ENCODE results near the gene ATP1A4.

Gene ATP1A4

DNA sequence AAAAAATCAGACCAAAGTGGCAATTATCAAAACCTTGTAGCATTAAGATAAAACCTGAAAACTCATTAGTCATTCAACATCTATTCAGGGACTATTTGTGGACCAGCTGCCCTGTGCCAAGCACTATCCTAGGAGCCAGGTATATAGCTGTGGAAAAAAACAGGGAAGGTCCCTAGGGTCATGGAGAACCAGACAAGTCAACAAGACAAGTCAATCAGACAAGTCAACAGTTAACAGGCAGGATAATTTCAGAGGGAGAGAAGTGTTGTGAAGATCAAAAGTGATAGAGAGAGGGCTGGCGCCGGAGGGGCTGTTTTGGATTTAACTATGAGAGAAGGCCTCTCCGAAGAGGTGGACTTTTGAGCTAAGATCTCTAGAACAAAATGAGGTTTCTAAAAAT is 3.3 kb upstream of the ATP1A4 start:
- no peak for DNase-seq

DNA sequence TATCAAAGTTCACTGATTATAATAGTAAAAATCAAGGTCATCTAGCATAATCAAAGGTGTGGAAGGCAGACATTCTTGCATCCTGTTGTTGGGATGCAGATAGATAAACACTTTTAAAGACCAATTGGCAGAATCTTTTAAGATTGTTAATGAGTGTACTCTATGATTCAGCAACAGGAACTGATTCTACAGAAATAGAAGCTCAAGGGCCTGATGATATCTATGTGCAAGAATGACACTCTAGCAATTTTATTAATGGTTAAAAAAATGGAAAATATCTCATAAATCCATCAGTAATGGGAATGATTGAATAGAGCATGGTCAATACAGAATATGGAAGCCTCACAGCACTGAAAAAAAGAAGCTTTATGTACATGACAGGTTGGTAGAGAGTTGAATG is 2.2 kb upstream of the ATP1A4 start:
- no peak for DNase-seq

DNA sequence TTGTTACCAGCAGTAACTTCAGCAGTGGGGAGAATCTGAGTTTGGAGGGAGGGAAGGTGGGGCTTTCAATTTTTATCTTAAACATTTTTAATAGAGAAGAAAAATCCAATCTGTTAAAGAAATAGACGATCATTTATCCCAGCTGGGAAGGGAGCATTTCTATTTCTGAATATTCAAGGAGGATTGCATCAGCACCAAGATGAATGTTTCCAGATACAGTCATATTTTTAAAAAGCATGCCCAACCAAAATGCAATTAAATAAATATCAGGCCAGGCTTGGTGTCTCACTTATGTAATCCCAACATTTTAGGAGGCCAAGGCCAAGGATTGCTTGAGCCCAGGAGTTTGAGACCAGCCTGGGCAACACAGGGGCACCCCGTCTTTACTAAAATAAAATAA is 1.7 kb upstream of the ATP1A4 start:
- DNase-seq, result no peak

DNA sequence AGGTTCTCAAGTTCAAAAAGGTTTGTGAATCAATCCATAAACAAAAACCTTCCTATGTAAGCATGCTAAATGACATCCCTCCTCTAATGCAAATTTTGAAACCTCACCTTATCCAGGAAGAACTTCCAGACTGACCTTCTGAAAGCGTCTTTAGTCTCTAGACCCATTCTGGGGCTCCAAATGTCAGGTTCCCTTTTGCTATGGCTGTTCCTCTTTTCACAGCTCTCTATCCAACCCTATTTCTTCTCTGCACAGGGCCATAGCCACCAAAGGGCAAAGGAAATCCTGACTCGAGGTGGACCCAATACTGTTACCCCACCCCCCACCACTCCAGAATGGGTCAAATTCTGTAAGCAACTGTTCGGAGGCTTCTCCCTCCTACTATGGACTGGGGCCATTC is 3.4 kb downstream of the ATP1A4 start:
- no peak for DNase-seq

DNA sequence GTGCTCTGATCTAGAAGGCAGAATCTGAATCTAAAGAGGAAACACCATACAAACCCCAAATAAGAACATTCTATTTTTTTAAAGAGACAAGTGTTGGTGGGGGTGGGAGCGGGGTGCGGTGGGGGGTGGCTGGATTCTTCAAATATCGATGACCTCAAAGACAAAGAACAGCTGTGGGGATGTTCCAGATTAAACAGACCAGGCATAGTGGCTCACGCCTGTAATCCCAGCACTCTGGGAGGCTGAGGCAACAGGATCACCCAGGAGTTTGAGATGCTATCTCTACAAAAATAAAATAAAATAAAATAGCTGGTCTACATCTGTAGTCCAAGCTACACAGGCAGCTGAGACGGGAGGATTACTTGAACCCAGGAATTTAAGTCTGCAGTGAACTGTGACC is 5.0 kb downstream of the ATP1A4 start:
- DNase-seq, result no peak

DNA sequence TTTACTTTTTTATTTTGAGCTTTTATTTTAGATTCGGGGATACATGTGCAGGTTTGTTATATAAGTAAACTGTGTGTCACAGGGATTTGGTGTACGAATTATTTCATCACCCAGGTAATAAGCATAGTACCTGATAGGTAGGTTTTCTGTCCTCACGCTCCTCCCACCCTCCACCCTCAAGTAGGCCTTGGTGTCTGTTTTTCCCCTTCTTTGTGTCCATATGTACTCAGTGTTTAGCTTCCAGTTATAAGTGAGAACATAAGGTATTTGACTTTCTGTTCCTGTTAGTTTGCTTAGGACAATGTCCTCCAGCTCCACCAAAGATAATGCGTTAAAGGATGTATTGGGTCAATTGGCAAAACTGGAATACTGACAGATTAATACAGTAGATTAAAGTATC is 5.8 kb downstream of the ATP1A4 start:
- DNase-seq, result no peak

DNA sequence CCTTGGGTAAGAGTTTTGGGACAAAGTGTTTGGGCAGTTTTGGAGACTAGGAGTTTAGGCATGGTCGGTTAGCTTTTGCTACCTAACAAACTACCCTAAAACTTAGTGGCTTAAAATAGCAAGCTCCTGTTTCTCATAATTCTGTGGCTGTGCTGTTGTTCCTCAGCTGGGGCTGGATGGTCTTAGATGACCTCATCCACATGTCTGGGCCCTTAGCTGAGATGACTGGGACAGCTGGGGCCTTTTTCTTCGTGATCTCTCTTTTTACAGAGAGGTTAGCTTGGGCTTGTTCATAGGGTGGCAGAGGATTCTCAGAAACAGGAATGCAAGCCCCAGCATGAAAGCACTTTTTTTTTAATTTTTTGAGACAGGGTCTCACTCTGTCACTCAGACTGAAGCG is 6.6 kb downstream of the ATP1A4 start:
- DNase-seq, result no peak

DNA sequence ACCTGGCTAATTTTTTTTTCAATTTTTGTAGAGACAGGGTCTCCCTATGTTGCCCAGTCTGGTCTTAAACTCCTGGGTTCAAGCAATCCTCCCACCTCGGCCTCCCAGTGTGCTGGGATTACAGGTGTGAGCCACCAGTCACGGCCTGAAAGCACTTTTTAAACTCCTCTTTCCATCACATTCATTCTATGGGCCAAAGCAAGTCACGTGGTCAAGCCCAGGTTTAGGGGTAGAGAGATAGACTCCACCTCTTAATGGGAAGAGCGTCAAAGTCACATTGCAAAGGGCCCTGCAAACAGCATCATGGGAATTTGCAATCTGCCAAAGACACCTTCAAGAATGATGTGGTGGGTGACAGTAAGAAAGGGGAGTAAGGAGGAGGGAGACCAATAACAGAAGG is 7.1 kb downstream of the ATP1A4 start:
- DNase-seq, result no peak

DNA sequence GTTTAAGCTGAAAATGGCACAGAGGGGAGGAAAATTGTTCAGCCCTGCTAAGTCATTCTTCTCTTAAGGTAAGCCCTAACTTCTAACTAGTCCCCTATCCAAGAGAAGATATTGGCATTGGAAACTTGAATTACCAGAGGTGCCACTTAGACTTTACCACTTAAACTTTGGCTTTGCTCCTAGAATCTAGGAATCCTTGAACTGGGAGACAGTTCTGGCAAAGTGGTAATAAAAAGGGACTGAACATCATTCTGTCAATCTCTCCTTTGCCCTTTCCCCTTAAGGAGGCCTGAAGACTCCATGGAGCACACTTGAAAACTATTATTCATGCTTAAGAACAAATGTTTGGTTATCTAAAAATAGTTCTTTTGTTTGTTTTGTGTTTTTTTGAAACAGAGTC is 8.4 kb downstream of the ATP1A4 start:
- DNase-seq, result no peak

DNA sequence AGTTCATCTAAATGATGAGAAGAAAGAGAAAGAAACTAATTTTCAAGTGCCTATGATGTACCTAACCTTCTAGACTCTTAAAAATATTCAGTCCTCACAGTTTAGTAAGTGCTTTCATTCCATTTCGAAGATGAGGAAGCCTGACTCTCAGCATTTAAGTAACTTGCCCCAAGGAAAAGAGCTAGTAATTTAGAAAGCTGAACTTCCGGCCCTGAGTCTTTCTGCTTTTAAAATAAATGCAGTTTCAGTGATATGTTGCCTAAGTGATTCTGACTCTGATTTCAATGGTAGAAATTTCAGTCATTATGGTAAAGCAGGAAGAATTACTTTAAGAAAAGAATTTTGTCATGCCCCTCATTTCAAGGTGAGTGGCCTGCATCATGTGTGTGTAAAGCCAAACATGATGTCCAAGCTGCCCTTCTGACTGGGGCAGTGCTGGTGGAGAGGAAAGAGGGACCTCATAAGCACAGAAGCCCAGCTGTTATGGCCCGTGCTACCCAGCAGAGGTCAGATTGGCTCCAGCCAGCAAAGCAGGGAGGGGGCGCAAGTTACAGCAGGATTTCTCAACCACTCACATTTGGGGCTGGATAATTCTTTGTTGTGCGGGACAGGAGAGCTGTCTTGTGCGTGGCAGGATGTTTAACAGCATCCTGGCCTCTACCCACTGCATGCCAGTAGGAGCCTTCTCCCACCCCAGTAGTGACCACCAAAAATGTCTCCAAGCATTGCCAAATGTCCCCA is 10.7 kb downstream of the ATP1A4 start:
- no peak for DNase-seq

DNA sequence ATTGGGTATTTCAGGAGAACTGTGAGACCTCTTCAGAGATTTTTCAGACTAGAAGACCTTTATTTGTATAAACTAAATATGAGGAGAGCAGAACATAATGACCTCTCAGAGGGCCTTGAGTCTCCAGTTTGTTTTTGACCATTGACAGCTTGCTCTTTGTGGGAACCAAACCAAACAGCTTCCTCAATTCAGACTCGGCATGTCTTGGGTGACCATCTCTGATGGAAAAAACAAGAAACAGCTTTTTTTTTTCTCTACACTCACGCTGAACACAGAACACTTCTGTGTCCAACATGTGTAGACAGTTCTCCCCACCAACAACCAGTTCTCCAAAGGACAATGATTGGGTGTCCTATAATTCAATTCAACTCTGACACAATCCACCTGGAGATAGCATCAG is 11.5 kb downstream of the ATP1A4 start:
- no peak for DNase-seq

DNA sequence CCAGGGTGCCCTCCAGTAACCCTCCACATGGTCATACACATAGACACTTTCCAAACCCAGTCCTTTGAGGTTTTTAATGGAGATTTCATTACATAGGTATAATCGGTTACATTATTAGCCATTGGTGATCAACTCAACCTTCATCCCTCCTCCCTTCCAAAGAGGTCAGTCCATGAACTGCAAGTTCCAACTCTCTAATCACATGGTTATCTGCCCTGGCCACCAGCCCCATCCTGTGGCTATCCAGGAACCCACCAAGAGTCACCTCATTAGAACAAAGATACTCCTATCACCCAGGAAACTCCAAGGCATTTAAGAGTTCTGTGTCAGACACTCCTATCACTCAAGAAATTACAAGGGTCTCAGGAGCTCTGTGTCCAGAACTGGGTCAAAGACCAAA is 12.2 kb downstream of the ATP1A4 start:
- DNase-seq, result no peak

DNA sequence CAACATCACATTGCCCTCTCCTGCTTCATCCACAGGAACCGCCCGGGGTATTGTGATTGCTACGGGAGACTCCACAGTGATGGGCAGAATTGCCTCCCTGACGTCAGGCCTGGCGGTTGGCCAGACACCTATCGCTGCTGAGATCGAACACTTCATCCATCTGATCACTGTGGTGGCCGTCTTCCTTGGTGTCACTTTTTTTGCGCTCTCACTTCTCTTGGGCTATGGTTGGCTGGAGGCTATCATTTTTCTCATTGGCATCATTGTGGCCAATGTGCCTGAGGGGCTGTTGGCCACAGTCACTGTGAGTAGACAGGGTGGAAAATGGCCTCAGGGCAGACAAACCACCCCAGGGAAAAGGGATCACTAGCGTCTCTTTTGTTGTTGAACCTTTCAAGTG is 12.7 kb downstream of the ATP1A4 start:
- DNase-seq, result no peak

DNA sequence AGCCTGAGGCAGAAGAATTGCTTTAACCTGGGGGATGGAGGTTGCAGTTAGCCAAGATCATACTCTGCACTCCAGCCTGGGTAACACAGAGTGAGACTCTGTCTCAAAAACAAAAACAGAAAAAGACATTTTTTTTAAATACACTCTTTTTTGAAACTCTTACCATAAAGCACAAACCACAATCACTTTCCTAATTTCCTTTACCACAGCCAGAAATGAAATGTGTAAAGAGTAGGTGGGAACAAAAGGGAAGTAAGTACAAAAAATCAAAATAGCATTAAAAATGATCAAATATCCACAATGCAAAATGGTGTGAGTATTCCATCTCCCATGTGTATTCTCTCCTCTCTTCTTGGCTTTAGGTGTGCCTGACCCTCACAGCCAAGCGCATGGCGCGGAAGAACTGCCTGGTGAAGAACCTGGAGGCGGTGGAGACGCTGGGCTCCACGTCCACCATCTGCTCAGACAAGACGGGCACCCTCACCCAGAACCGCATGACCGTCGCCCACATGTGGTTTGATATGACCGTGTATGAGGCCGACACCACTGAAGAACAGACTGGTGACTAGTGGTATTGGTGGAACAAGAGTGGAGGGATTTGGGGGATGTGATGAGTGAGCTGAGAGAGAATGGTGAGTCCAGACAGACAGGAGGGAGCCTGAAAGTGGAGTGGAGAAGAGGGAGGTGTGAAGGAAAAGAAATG is 14.9 kb downstream of the ATP1A4 start:
- no peak for DNase-seq

DNA sequence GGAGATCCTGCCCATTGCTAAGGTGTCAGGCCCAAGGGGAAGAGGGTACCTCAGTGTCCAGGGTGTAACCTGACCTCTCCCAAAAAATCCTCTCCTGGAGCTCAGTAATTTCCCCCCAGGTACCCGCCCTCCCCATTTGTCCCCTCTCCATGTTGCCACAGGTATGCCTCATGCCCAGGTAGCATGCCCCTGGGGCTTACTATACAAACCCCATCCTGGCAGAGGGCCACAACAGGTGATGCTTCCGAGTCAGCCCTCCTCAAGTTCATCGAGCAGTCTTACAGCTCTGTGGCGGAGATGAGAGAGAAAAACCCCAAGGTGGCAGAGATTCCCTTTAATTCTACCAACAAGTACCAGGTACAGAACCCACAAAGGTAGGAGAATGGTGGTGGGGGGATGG is 15.7 kb downstream of the ATP1A4 start:
- no peak for DNase-seq

DNA sequence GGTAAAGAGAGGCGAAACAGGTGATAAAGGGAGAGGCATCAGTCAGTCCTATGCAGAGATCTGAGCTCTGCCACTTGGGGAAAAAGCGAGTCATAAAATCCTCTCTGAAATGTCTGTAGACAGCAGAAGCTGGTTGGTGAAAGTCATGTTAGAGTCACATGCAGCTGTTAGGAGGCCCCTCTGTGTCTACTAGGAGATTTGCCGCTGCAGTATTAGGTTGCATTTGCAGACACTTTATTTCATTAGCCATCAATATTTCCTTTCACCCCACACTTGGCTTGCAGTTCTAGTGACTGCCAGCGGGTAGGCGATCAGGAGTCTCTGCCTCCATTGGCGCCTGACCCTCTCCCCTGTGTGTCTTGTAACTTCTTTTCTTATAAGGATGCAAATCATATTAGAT is 16.2 kb downstream of the ATP1A4 start:
- DNase-seq, result no peak

DNA sequence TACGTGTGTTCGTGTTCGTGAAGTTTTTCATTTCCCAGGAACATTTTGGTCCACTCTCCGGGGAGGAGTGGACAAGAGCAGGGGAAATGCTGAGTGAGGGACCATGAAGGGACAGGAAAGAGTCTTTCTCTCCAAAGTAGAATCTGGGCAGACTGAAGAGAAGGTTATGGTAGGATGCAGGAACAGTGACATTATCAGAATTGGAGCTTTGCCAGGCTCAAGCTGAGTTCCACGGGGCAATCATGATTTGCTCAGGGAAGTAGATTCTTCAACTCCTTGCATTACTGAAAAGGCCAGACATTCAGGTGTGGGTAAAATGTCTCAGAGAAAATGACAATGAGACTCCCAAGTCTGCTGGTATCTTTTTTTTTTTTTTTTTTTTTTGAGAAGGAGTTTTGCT is 16.6 kb downstream of the ATP1A4 start:
- DNase-seq, result no peak

DNA sequence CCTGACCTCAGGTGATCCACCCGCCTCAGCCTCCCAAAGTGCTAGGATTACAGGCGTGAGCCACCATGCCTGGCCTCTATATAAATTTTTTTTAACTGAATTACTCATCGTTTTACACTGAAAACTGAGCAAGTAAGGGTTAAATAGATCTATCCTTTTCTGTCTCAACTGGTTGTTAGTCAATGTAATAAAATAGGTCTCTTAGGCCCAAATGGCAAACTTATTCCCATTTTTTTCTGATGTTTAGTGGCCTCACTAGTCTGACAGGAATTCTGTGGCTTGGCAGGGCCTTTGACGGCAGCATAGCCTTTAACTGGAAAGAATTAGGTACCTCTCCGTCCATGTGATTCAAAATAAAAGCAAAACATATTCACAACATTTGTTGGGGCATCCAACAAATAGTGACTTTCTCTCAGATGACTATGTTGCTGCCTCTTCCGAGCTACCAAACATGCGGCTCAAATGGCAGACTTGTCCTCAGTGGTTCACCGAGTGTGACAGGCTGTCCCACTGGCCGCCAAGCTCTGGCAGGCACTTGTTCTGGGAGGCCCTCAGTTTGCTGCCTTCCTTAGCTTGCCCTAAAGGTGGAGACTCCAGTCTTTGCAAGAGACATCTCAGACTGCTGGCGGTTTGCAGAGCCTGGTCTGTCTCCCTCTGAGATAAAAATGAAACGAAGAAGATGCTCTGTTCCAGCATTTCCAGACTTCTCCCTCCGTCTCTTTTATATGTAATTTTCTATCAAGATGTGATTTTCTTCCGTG is 17.4 kb downstream of the ATP1A4 start:
- DNase-seq, result no peak

DNA sequence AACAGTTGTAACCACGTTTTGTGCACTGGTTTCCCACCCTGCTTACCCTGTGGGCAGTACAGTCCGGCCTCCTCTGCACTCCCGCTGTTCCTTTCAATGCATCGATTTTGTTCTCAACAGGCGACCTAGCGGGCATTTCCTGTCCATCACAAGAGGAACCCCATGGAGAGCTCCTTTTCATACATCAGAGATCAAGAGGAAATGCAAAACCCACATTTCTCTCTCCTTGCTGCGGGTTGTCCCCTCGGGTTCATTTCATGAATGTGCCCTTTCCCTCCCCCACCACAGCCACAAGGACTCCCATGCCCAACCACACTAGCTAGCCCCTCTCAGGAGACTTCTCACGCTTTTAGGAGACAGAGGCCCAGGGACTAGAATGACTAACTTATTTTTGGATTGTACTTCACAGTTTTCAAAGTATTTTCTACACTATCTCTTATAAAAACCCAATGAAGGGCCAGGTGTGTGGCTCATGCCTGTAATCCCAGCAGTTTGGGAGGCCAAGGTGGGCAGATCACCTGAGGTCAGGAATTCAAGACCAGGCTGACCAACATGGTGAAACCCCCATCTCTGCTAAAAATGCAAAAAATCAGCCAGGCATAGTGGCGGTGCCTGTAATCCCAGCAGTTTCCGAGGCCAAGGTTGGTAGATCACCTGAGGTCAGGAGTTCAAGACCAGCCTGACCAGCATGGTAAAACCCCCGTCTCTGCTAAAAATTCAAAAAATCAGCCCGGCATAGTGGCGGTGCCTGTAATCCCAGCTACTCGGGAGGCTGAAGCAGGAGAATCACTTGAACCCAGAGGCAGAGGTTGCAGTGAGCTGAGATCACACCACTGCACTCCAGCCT is 18.4 kb downstream of the ATP1A4 start:
- peak; percentile 63 for DNase-seq

DNA sequence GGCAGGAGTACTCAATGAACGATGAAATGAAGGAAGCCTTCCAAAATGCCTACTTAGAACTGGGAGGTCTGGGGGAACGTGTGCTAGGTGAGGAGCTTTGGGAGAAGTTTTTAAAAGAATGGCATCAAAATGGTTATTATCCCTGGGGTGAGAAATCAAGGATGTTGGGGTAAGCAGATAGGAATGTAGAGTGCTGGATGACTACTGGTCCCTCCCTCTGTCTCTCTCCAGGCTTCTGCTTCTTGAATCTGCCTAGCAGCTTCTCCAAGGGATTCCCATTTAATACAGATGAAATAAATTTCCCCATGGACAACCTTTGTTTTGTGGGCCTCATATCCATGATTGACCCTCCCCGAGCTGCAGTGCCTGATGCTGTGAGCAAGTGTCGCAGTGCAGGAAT is 20.0 kb downstream of the ATP1A4 start:
- no peak for DNase-seq

DNA sequence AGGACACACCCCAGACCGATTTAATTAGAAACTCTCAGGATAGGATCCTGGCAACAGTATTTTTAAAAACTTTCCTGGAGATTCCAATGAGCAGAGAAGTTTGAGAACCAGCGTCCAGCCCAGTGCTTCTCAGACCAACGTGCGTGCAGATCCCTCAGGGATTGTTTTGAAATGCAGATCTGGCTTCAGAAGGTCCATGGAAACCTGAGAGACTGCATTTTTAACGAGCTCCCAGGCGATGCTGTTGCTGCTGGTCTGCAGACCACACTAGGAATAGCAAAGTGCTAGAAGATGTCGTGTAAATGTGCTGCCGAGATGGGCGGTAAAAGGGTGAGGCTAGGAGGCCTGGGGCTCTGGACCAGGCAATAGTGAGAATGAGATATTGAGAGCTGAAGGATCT is 20.6 kb downstream of the ATP1A4 start:
- no peak for DNase-seq

DNA sequence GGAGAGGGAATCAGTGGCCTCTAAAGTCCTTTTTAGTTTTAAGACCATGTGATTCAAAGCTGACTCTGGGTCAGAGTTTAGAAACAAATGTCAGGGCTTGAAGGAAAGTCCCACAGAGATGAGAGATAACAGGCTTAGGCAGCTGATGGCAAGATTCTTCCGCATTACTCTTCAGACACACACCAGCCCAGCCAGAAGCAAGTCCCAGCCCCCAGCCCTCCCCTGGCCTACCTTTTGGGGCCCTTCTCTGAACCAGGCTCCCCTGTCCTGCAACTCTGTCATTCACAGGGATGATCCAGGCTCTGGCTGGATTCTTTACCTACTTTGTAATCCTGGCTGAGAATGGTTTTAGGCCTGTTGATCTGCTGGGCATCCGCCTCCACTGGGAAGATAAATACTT is 25.8 kb downstream of the ATP1A4 start:
- DNase-seq, result no peak

DNA sequence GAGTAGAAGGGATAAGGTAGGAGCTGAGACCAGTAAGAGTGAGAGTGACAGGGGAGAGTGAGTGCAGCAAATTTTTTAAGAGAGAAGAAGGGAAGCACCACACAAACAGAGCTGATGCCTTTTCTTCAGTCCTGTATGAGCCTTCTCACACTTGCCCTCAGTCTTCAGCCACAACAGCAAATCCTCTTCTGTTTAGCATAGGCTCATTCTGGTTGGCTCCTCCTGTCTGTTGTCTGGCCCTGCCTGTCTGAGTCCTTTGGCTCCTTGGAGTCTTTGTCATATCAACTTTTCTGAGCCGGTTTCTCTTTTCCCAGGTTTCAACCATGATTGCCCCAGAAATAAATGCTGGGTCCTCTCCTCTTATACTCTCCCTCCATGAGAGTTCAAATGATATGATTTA is 26.3 kb downstream of the ATP1A4 start:
- no peak for DNase-seq
